IMR-90 (cell line): ENCODE data around the gene RABGGTA. TPM values are rescaled to one million over a fixed set of nuclear protein-coding genes. Genes with fewer than 3 reads are reported as not detected.
"Not testable (repeated sequence)": the region's sequence is repeated elsewhere in the genome, so short reads cannot be mapped to it uniquely, and the experiment has no call there.

Experiments used
- ATAC-seq: fragments of 200-7000 bp; cut with Tn5 transposase; 2 replicates; pipeline ENCODE4 v1.9.1; 2020; ENCODE audit warnings: low read depth, mild to moderate bottlenecking, moderate library complexity
- BruUV-seq: library from RNA; stranded (reverse); fragments of 400-500 nt; replicated peaks from 2 replicates; lab custom pipeline; 2021; lab: Mats Ljungman, UMichigan
- CTCF ChIA-PET: fragments of 300-600 bp; formaldehyde crosslinking; extraction: SDS; loops from one replicate; lab custom pipeline; 2021; ENCODE audit warnings: antibody characterized with exemption; lab: Yijun Ruan, JAX
- POLR2A ChIA-PET: fragments of 300-600 bp; sonication (Branson Sonifier 250); formaldehyde crosslinking; loops from one replicate; lab custom pipeline; 2022; ENCODE audit warnings: antibody characterized with exemption; ENCODE audit not compliant: unreplicated experiment; lab: Charles Lee
- DNase-seq: peaks from one replicate; pipeline ENCODE4 v3.0.0; 2013
- H2AFZ ChIP-seq: replicated peaks from 2 replicates; pipeline ENCODE3; 2013; ENCODE audit warnings: low read length, mild to moderate bottlenecking; ENCODE audit not compliant: poor library complexity
- H2AK5ac ChIP-seq: 2 replicates; pipeline ENCODE4 v1.6.1; 2013; ENCODE audit warnings: low read depth, low read length, inconsistent platforms
- H2AK9ac ChIP-seq: replicated peaks from 2 replicates; pipeline ENCODE3; 2013; ENCODE audit warnings: mild to moderate bottlenecking, low read depth, low read length, moderate library complexity; ENCODE audit not compliant: poor library complexity
- H2BK120ac ChIP-seq: 2 replicates; pipeline ENCODE4 v1.6.1; 2013; ENCODE audit warnings: low read depth, low read length, inconsistent platforms
- H2BK15ac ChIP-seq: 3 replicates; pipeline ENCODE4 v1.6.1; 2013; ENCODE audit warnings: low read depth, low read length, inconsistent platforms
- H2BK20ac ChIP-seq: 2 replicates; pipeline ENCODE4 v1.6.1; 2013; ENCODE audit warnings: low read depth, mild to moderate bottlenecking, inconsistent platforms, low read length, moderate library complexity
- H2BK5ac ChIP-seq: 2 replicates; pipeline ENCODE4 v1.6.1; 2013; ENCODE audit warnings: mild to moderate bottlenecking, low read depth, low read length, inconsistent platforms; ENCODE audit not compliant: poor library complexity, severe bottlenecking
- H3K14ac ChIP-seq: replicated peaks from 2 replicates; pipeline ENCODE4 v1.6.1; 2013; ENCODE audit warnings: low read depth, low read length, inconsistent platforms
- H3K18ac ChIP-seq: 2 replicates; pipeline ENCODE4 v1.6.1; 2013; ENCODE audit warnings: low read depth, low read length, control low read depth
- H3K23ac ChIP-seq: 2 replicates; pipeline ENCODE4 v1.6.1; 2013; ENCODE audit warnings: low read depth, low read length, inconsistent platforms
- H3K27ac ChIP-seq: 2 replicates; pipeline ENCODE4 v1.5.1; 2013; ENCODE audit warnings: mild to moderate bottlenecking, control low read depth, low read length; ENCODE audit not compliant: insufficient read depth
- H3K27me3 ChIP-seq: 2 replicates; pipeline ENCODE4 v1.6.1; 2013; ENCODE audit warnings: low read length; ENCODE audit not compliant: control insufficient read depth, insufficient read depth
- H3K36me3 ChIP-seq: 2 replicates; pipeline ENCODE4 v1.6.1; 2013; ENCODE audit warnings: low read length, mixed read lengths; ENCODE audit not compliant: control insufficient read depth, insufficient read depth
- H3K4ac ChIP-seq: 2 replicates; pipeline ENCODE4 v1.6.1; 2013; ENCODE audit warnings: low read depth, low read length, inconsistent platforms
- H3K4me1 ChIP-seq: 2 replicates; pipeline ENCODE4 v1.6.1; 2013; ENCODE audit warnings: low read length, mixed read lengths; ENCODE audit not compliant: control insufficient read depth, insufficient read depth
- H3K4me2 ChIP-seq: 2 replicates; pipeline ENCODE4 v1.6.1; 2013; ENCODE audit warnings: low read depth, mild to moderate bottlenecking, control low read depth, low read length, moderate library complexity
- H3K4me3 ChIP-seq: 2 replicates; pipeline ENCODE4 v1.5.1; 2013; ENCODE audit warnings: low read depth, mild to moderate bottlenecking, control low read depth, low read length, moderate library complexity; ENCODE audit not compliant: insufficient read depth
- H3K56ac ChIP-seq: 2 replicates; pipeline ENCODE4 v1.6.1; 2013; ENCODE audit warnings: low read length, inconsistent platforms; ENCODE audit not compliant: insufficient read depth; ENCODE audit errors: extremely low read depth
- H3K79me1 ChIP-seq, 2 experiments: 2 replicates each; pipeline ENCODE4 v1.6.1; 2013; ENCODE audit warnings: low read length in 2 of 2, inconsistent platforms in 1 of 2, low read depth in 1 of 2
- H3K9ac ChIP-seq: 2 replicates; pipeline ENCODE4 v1.6.1; 2013; ENCODE audit warnings: low read depth, low read length, control low read depth
- H3K9me1 ChIP-seq: 2 replicates; pipeline ENCODE4 v1.6.1; 2013; ENCODE audit warnings: low read length, inconsistent platforms; ENCODE audit not compliant: insufficient read depth
- H3K9me3 ChIP-seq: 2 replicates; pipeline ENCODE4 v1.6.1; 2013; ENCODE audit warnings: low read length; ENCODE audit not compliant: control insufficient read depth, insufficient read depth
- H4K20me1 ChIP-seq: 2 replicates; pipeline ENCODE4 v1.6.1; 2013; ENCODE audit warnings: low read length, inconsistent platforms; ENCODE audit not compliant: insufficient read depth
- H4K5ac ChIP-seq: 2 replicates; pipeline ENCODE4 v1.6.1; 2013; ENCODE audit warnings: mild to moderate bottlenecking, low read depth, low read length, control low read depth
- H4K8ac ChIP-seq, 2 experiments: 2 replicates each; pipeline ENCODE4 v1.6.1; 2013; ENCODE audit warnings: low read depth in 2 of 2, low read length in 2 of 2, control low read depth in 1 of 2, inconsistent platforms in 1 of 2
- H4K91ac ChIP-seq: 2 replicates; pipeline ENCODE4 v1.6.1; 2013; ENCODE audit warnings: low read depth, low read length, inconsistent platforms; ENCODE audit not compliant: insufficient read depth
- BHLHE40 ChIP-seq: fragments of 150-350 bp; IDR thresholded peaks from 2 replicates; pipeline ENCODE4 v1.6.1; 2016; ENCODE audit warnings: mild to moderate bottlenecking, low read depth, low read length
- CHD1 ChIP-seq: IDR thresholded peaks from 2 replicates; pipeline ENCODE4 v1.6.1; 2012; ENCODE audit warnings: low read depth, low read length, improper control_type of control experiment
- CTCF ChIP-seq: conservative IDR thresholded peaks from 2 replicates; pipeline ENCODE4 v1.5.1; 2012; ENCODE audit warnings: mild to moderate bottlenecking, low read depth, low read length, improper control_type of control experiment
- MAFK ChIP-seq: IDR thresholded peaks from 2 replicates; pipeline ENCODE4 v1.6.1; 2012; ENCODE audit warnings: low read depth, low read length, improper control_type of control experiment
- MXI1 ChIP-seq: IDR thresholded peaks from 2 replicates; pipeline ENCODE4 v1.6.1; 2012; ENCODE audit warnings: low read depth, mild to moderate bottlenecking, low read length, moderate library complexity, borderline replicate concordance
- USF2 ChIP-seq: fragments of 150-350 bp; IDR thresholded peaks from 2 replicates; pipeline ENCODE4 v1.6.1; 2017; ENCODE audit warnings: mild to moderate bottlenecking, antibody characterized with exemption, low read length, low read depth
- WGBS, 2 experiments: methylation state at CpG; one replicate each; pipeline versions ENCODE4 v1.1.5 to v1.1.7; 2013; ENCODE audit warnings: missing lambda C conversion rate in 2 of 2; ENCODE audit not compliant: insufficient read length in 1 of 2; ENCODE audit errors: extremely low coverage in 2 of 2; 5-methylcytosine and 5-hydroxymethylcytosine counted together
- dilution Hi-C: fragments of 300-500 bp; cut with HindIII; formaldehyde crosslinking; loops from one replicate; pipeline ENCODE4 v1.14.3; 2018; ENCODE audit warnings: low sequenced_read_pairs; ENCODE audit not compliant: unreplicated experiment
- in situ Hi-C: fragments of 300-500 bp; cut with MboI; formaldehyde crosslinking; loops from 3 replicates; pipeline ENCODE4 v1.14.3; 2019; ENCODE audit warnings: low sequenced_read_pairs, inconsistent platforms, mixed read lengths
- intact Hi-C: fragments of 100-400 bp; cut with micrococcal nuclease; formaldehyde crosslinking; loops from 2 replicates; pipeline ENCODE4 v1.10.0; 2022
- polyA plus RNA-seq, 3 experiments: library from polyadenylated mRNA; depleted of rRNA; stranded (reverse); fragments of >200 nt; gene quantifications; 2 replicates each; pipeline ENCODE4 v1.2.3, GENCODE V29; 2012; ENCODE audit warnings: low replicate concordance in 1 of 3
- total RNA-seq: library from RNA; depleted of rRNA; stranded (reverse); fragments of >200 nt; gene quantifications from 2 replicates; pipeline ENCODE4 v1.2.3, GENCODE V29; 2012

The RABGGTA gene
- total and polyA plus RNA-seq, 2 of the 4 experiments (the other 2 are of a cell fraction): 25.6 to 55.6 TPM

GRCh38 chr14:24219080-24219479, 52.3 kb downstream of the RABGGTA start:
- ChIA-PET CTCF (no interaction called here), POLR2A (no interaction called here)
- Histone ChIP-seq H4K20me1 (no peaks in the 10 kb centered on the region; the same call in 1 of the 2 replicates), H2BK5ac (no peak overlapping the region), H3K27ac (no peak overlapping the region), H4K8ac (no peak overlapping the region), H3K18ac (no peak overlapping the region), H3K9me1 (peaks cover 9% of the 10 kb centered on the region; the same call in 1 of the 2 replicates), H2AK5ac (no peak overlapping the region), H2AK9ac (no peak overlapping the region), H3K36me3 (peaks cover 6% of the 10 kb centered on the region), H3K4me1 (no peaks in the 10 kb centered on the region), H3K4me2 (no peak overlapping the region), H2BK120ac (no peak overlapping the region), H3K4me3 (no peak overlapping the region), H2BK20ac (no peak overlapping the region), H2BK15ac (no peak overlapping the region), H2AFZ (no peak overlapping the region), H4K91ac (no peak overlapping the region), H3K23ac (no peak overlapping the region), H3K9ac (no peak overlapping the region), H3K14ac (no peak overlapping the region), H3K56ac (no peak overlapping the region), H3K27me3 (no peaks in the 10 kb centered on the region), H3K9me3 (no peaks in the 10 kb centered on the region), H3K79me1 (peaks cover 11 to 64% of the 10 kb centered on the region in 2 experiments), H4K5ac (no peak overlapping the region), H3K4ac (no peak overlapping the region)
- dilution Hi-C loops (no loop called here), in situ Hi-C loops (no loop called here), intact Hi-C loops (loop anchor here (10.0 kb wide), 1 partner anchor 216 kb away; no protein-coding TSS in a partner anchor)
- no peak for TF ChIP-seq BHLHE40
- no peak for TF ChIP-seq MAFK
- no peak for TF ChIP-seq CTCF
- TF ChIP-seq MXI1: no peak
- TF ChIP-seq USF2: no peak
- TF ChIP-seq CHD1: no peak
- WGBS, 2 experiments: no CpG with 5 or more reads among the region's 4 CpGs
- ATAC-seq: no peak
- DNase-seq: no peak
- BruUV-seq: no TSS peak

GRCh38 chr14:24216876-24217275, 54.5 kb downstream of the RABGGTA start:
- H2AK5ac ChIP-seq, H3K4me3 ChIP-seq, H3K9ac ChIP-seq, H3K56ac ChIP-seq, H3K14ac ChIP-seq, H3K27me3 ChIP-seq, BruUV-seq, H3K4me1 ChIP-seq, DNase-seq, in situ Hi-C loops, H2BK15ac ChIP-seq, H2BK120ac ChIP-seq, H2BK5ac ChIP-seq, H4K91ac ChIP-seq, H2AFZ ChIP-seq, H3K9me1 ChIP-seq, H3K27ac ChIP-seq, H3K18ac ChIP-seq, H3K23ac ChIP-seq, POLR2A ChIA-PET, H4K20me1 ChIP-seq, H3K4me2 ChIP-seq, H2AK9ac ChIP-seq, H4K8ac ChIP-seq, H3K4ac ChIP-seq, dilution Hi-C loops, ATAC-seq, H4K5ac ChIP-seq, H3K36me3 ChIP-seq, H3K9me3 ChIP-seq, H2BK20ac ChIP-seq: not testable (repeated sequence)
- WGBS, 2 experiments: no CpG with 5 or more reads among the region's 1 CpG
- peaks cover 11 to 68% of the 10 kb centered on the region in 2 experiments for H3K79me1 ChIP-seq
- CTCF ChIA-PET: interaction anchor here (0.7 to 1.8 kb wide), 2 partner anchors 11 to 25 kb away, joined by 6 to 7 read pairs; partner anchors contain the start of gene TINF2
- intact Hi-C loops: loop anchor here (1.0 to 10.0 kb wide), 3 partner anchors 15 to 218 kb away; partner anchors contain the start of genes GMPR2 and NEDD8
